ENCODE measurements around the gene KLHL40.

The KLHL40 gene

GRCh38 chr3:42654331-42655201, 30.8 kb upstream of the KLHL40 start:
- H3K4me3 Mint-ChIP-seq, result peak overlapping the region; percentile 31
- peaks cover 16% of the 10 kb centered on the region for H3K4me1 Mint-ChIP-seq (ENCODE audit: low read depth)
- no peaks in the 10 kb centered on the region for H3K9me3 Mint-ChIP-seq
- H3K27ac Mint-ChIP-seq, result no peak overlapping the region
- peaks cover 2% of the 10 kb centered on the region for H3K36me3 Mint-ChIP-seq (ENCODE audit: low read depth)
- peaks cover 3% of the 10 kb centered on the region for H3K27me3 Mint-ChIP-seq
- peak; percentile 40 for DNase-seq

DNA sequence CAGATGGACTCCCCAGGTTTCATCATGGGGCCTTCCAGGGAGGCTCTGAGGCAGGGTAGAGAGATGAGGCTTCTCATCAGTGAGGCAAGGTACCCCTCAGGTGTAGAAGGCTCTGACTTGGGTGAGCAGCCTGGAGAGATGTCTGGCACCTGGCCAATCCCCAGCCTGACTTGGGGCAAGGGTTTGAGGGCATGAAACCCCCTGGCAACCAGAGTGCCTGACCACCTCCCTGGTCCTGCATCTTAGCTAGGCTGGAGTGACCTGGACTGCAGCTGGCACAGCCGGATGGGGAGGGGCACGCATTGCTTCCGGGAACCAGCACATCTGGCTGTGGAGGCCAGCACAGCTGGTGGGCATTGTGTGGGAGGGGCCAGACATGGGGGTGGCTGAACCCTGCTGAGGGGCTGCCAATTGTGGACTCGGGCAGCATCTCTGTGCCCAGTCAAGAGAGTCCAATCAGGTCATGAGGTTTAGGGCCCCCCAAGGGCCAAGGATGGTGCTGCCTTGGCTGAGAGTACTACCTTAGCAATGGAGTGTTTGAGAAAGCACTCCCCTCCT, 29.9 kb upstream of the KLHL40 start:
- no peak overlapping the region for H3K27ac Mint-ChIP-seq

GRCh38 chr3:42655980-42656679, 29.2 kb upstream of the KLHL40 start:
- Mint-ChIP-seq H3K27me3 (peaks cover 3% of the 10 kb centered on the region), H3K4me1 (ENCODE audit: low read depth) (peaks cover 16% of the 10 kb centered on the region), H3K4me3 (no peak overlapping the region), H3K27ac (no peak overlapping the region), H3K9me3 (no peaks in the 10 kb centered on the region), H3K36me3 (ENCODE audit: low read depth) (no peaks in the 10 kb centered on the region)
- DNase-seq, result no peak

More for the DNA sequence above, 29.9 kb upstream of the KLHL40 start:
- peak; percentile 44 for DNase-seq
- H3K4me1 Mint-ChIP-seq (ENCODE audit: low read depth), result peaks cover 16% of the 10 kb centered on the region
- peaks cover 3% of the 10 kb centered on the region for H3K27me3 Mint-ChIP-seq
- H3K36me3 Mint-ChIP-seq (ENCODE audit: low read depth), result no peaks in the 10 kb centered on the region
- H3K9me3 Mint-ChIP-seq, result no peaks in the 10 kb centered on the region
- peak overlapping the region; percentile 31 for H3K4me3 Mint-ChIP-seq

DNA sequence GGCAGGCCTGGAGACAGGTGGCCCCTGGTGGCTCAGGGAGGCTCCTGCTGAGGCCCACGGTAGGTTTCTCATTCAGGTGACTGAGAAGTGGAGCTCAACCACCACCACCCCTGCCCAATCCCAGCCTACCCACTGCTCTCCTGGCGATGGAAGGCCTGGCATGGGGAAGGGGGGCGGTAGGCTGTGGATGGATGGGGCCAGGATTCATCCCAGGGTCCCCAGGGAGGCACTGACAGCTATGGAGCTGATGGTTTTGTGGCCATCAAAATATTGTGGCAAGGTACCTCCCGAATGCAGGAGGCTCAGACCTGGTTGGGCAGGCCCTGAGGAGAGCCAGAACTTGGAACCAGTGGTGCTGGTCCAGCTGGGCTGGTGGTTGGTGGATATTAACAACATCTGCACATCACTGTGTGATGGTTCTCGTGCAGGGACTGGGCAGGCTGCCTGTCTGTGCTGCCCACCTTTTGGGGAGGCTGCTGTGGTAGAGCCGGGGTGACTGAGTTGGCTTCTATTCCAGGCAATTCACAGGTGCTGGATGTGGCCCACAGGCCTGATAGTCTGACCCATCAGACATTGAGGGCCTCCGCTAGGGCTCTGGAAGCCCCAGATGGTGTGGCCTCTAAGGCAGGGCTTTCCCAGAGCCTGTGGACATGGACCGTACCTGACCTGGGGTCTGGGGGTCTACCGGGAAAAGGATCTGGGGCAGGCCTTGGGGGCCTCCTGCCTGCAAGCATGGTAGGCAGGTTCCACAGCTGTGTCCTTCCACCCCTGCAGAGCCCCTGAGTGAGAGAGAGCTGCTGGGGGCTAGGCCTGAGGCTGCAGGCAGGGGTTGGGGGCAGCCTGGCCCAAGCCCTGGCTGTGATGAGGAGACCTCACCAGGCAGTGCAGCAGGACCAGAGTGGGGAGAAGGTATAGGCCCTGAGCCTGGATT, 28.4 kb upstream of the KLHL40 start:
- Mint-ChIP-seq H3K9me3 (no peaks in the 10 kb centered on the region), H3K4me3 (no peak overlapping the region), H3K27ac (no peak overlapping the region), H3K36me3 (ENCODE audit: low read depth) (no peaks in the 10 kb centered on the region), H3K4me1 (ENCODE audit: low read depth) (peaks cover 15% of the 10 kb centered on the region), H3K27me3 (peaks cover 3% of the 10 kb centered on the region)
- DNase-seq, result no peak

DNA sequence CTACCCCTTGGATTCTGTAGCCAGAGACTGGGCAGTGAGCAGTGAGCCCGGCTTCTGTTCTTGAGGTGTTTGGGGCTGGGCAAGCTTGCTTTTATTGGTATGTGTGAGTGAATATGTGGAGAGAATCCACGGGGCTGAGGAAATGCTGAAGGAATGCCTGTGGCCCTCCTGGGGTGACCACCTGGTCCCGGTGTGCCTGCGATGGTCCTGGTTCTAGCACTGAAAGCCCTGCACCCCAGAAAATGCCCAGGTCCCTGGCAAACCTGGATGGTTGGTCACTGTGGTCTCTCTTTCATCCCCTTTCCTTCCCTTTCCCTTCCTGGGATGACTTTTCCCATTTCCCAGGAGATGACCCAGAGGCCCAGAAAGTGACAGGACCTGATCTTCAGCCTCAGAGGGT, 27.7 kb upstream of the KLHL40 start:
- no peak for DNase-seq
- Mint-ChIP-seq H3K27ac (peak overlapping the region; percentile 23), H3K4me3 (no peak overlapping the region), H3K9me3 (no peaks in the 10 kb centered on the region), H3K27me3 (peaks cover 3% of the 10 kb centered on the region), H3K36me3 (ENCODE audit: low read depth) (no peaks in the 10 kb centered on the region), H3K4me1 (ENCODE audit: low read depth) (peaks cover 11% of the 10 kb centered on the region)

GRCh38 chr3:42658091-42658770, 27.1 kb upstream of the KLHL40 start:
- no peak overlapping the region for H3K4me3 Mint-ChIP-seq
- H3K9me3 Mint-ChIP-seq, result no peaks in the 10 kb centered on the region
- H3K36me3 Mint-ChIP-seq (ENCODE audit: low read depth), result no peaks in the 10 kb centered on the region
- H3K27me3 Mint-ChIP-seq, result peaks cover 3% of the 10 kb centered on the region
- H3K4me1 Mint-ChIP-seq (ENCODE audit: low read depth), result peaks cover 6% of the 10 kb centered on the region
- no peak for DNase-seq
- H3K27ac Mint-ChIP-seq, result peak overlapping the region; percentile 23

- H3K36me3 Mint-ChIP-seq (ENCODE audit: low read depth), result no peaks in the 10 kb centered on the region
- no peak overlapping the region for H3K27ac Mint-ChIP-seq
- no peaks in the 10 kb centered on the region for H3K9me3 Mint-ChIP-seq
- peaks cover under 1% of the 10 kb centered on the region for H3K27me3 Mint-ChIP-seq
- H3K4me1 Mint-ChIP-seq (ENCODE audit: low read depth), result peaks cover 1% of the 10 kb centered on the region
- DNase-seq, result no peak
- no peak overlapping the region for H3K4me3 Mint-ChIP-seq
These were observed 26.5 kb upstream of the KLHL40 start for GRCh38 chr3:42658771-42659390.

GRCh38 chr3:42659451-42660130, 25.7 kb upstream of the KLHL40 start:
- H3K36me3 Mint-ChIP-seq (ENCODE audit: low read depth), result no peaks in the 10 kb centered on the region
- no peak overlapping the region for H3K4me3 Mint-ChIP-seq
- no peak for DNase-seq
- H3K4me1 Mint-ChIP-seq (ENCODE audit: low read depth), result no peaks in the 10 kb centered on the region
- no peaks in the 10 kb centered on the region for H3K9me3 Mint-ChIP-seq
- no peaks in the 10 kb centered on the region for H3K27me3 Mint-ChIP-seq
- no peak overlapping the region for H3K27ac Mint-ChIP-seq

GRCh38 chr3:42660131-42660715, 25.1 kb upstream of the KLHL40 start:
- H3K27ac Mint-ChIP-seq, result no peak overlapping the region

GRCh38 chr3:42660898-42661297, 24.4 kb upstream of the KLHL40 start:
- Mint-ChIP-seq H3K9me3 (no peaks in the 10 kb centered on the region), H3K27me3 (no peaks in the 10 kb centered on the region), H3K4me3 (no peak overlapping the region), H3K4me1 (ENCODE audit: low read depth) (no peaks in the 10 kb centered on the region), H3K36me3 (ENCODE audit: low read depth) (no peaks in the 10 kb centered on the region), H3K27ac (no peak overlapping the region)
- no peak for DNase-seq

More at GRCh38 chr3:42660131-42660715, 25.1 kb upstream of the KLHL40 start:
- H3K9me3 Mint-ChIP-seq, result no peaks in the 10 kb centered on the region
- H3K27me3 Mint-ChIP-seq, result no peaks in the 10 kb centered on the region
- no peak overlapping the region for H3K4me3 Mint-ChIP-seq
- no peaks in the 10 kb centered on the region for H3K4me1 Mint-ChIP-seq (ENCODE audit: low read depth)
- H3K36me3 Mint-ChIP-seq (ENCODE audit: low read depth), result no peaks in the 10 kb centered on the region
- no peak for DNase-seq

DNA sequence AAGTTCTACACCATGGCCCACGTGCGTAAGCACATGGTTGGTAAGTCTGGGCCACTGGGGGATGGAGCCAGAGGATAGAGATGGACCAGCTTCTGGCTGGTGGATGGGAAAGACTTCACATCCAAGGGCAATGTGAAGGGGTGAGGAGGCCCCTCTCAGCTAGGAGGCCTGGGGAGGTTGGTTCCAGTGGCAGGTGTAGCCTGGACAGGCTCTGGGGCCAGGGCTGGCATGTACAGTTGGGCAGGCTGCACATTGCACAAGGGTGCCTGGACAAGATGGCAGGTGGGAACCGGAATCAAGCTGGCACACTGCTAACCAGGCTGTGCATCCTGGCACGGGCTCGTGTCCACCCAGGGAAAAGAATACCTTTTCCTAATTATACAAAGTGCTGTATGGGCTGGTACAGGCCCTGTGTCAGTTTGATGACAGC, 23.7 kb upstream of the KLHL40 start:
- Mint-ChIP-seq H3K9me3 (no peaks in the 10 kb centered on the region), H3K4me1 (ENCODE audit: low read depth) (no peaks in the 10 kb centered on the region), H3K4me3 (no peak overlapping the region), H3K27me3 (no peaks in the 10 kb centered on the region), H3K36me3 (ENCODE audit: low read depth) (no peaks in the 10 kb centered on the region), H3K27ac (no peak overlapping the region)
- no peak for DNase-seq

GRCh38 chr3:42662037-42662812, 23.1 kb upstream of the KLHL40 start:
- H3K27me3 Mint-ChIP-seq, result no peaks in the 10 kb centered on the region
- no peaks in the 10 kb centered on the region for H3K9me3 Mint-ChIP-seq
- H3K4me3 Mint-ChIP-seq, result no peak overlapping the region
- no peak for DNase-seq
- H3K27ac Mint-ChIP-seq, result no peak overlapping the region
- H3K36me3 Mint-ChIP-seq (ENCODE audit: low read depth), result no peaks in the 10 kb centered on the region
- no peaks in the 10 kb centered on the region for H3K4me1 Mint-ChIP-seq (ENCODE audit: low read depth)

Measured in activated T-cell treated with anti-CD3 and anti-CD28 coated beads, Interleukin-2, amount 50 U/mL, for 24 hours (primary cell).